ENCODE data around the gene SMURF2.
"Not testable (repeated sequence)": the region's sequence is repeated elsewhere in the genome, so short reads cannot be mapped to it uniquely, and the experiment has no call there.

The SMURF2 gene

GRCh38 chr17:64664299-64664981 lies 2.3 kb upstream of the SMURF2 start:
- not testable (repeated sequence) for DNase-seq

- not testable (repeated sequence) for DNase-seq
Observed at GRCh38 chr17:64663836-64664235, 1.7 kb upstream of the SMURF2 start.

GRCh38 chr17:64662774-64663367 lies 764 bp upstream of the SMURF2 start:
- no peak for DNase-seq

GRCh38 chr17:64661726-64661975 lies 456 bp downstream of the SMURF2 start:
- DNase-seq = no peak

GRCh38 chr17:64660978-64661725 lies 955 bp downstream of the SMURF2 start:
- DNase-seq = not testable (repeated sequence)

- not testable (repeated sequence) for DNase-seq
Observed at GRCh38 chr17:64660195-64660977, 1.7 kb downstream of the SMURF2 start.

GRCh38 chr17:64658931-64659330 lies 3.2 kb downstream of the SMURF2 start:
- DNase-seq = no peak

- no peak for DNase-seq
Observed at GRCh38 chr17:64657610-64658125, 4.4 kb downstream of the SMURF2 start.

GRCh38 chr17:64655704-64656103 lies 6.4 kb downstream of the SMURF2 start:
- no peak for DNase-seq

GRCh38 chr17:64653985-64654355 lies 8.1 kb downstream of the SMURF2 start:
- DNase-seq = no peak

- no peak for DNase-seq
Observed at GRCh38 chr17:64653325-64653984, 8.7 kb downstream of the SMURF2 start.

GRCh38 chr17:64651889-64652288 lies 10.2 kb downstream of the SMURF2 start:
- no peak for DNase-seq

GRCh38 chr17:64648234-64648633 lies 13.9 kb downstream of the SMURF2 start:
- DNase-seq = no peak

- DNase-seq = no peak
Observed at GRCh38 chr17:64647817-64648216, 14.3 kb downstream of the SMURF2 start.

GRCh38 chr17:64639516-64639915 lies 22.6 kb downstream of the SMURF2 start:
- no peak for DNase-seq

GRCh38 chr17:64638552-64639203 lies 23.4 kb downstream of the SMURF2 start:
- DNase-seq = no peak

GRCh38 chr17:64635647-64636305 lies 26.3 kb downstream of the SMURF2 start:
- no peak for DNase-seq

GRCh38 chr17:64634218-64634617 lies 27.9 kb downstream of the SMURF2 start:
- DNase-seq = no peak

- DNase-seq = no peak
Observed at GRCh38 chr17:64632606-64633005, 29.5 kb downstream of the SMURF2 start.

GRCh38 chr17:64632194-64632593 lies 29.9 kb downstream of the SMURF2 start:
- no peak for DNase-seq

- no peak for DNase-seq
Observed at GRCh38 chr17:64630309-64631223, 31.5 kb downstream of the SMURF2 start.
